Hematopoietic multipotent progenitor cell (in vitro differentiated cells): ENCODE results near the gene PITX2. TPM values are rescaled to one million over a fixed set of nuclear protein-coding genes. Genes with fewer than 3 reads are reported as not detected.

Experiments used
- DNase-seq, 3 donors: peaks; one replicate each; pipeline ENCODE4 v3.0.0-alpha.2; 2011 to 2015; ENCODE audit warnings: low read depth in 2 of 3, low spot score in 2 of 3
- total RNA-seq: library from RNA; depleted of rRNA; stranded (reverse); fragments of >200 nt; gene quantifications from one replicate; pipeline ENCODE4 v1.2.3, GENCODE V29; 2012

PITX2 gene
- total RNA-seq, 1 donor, result not detected

DNA sequence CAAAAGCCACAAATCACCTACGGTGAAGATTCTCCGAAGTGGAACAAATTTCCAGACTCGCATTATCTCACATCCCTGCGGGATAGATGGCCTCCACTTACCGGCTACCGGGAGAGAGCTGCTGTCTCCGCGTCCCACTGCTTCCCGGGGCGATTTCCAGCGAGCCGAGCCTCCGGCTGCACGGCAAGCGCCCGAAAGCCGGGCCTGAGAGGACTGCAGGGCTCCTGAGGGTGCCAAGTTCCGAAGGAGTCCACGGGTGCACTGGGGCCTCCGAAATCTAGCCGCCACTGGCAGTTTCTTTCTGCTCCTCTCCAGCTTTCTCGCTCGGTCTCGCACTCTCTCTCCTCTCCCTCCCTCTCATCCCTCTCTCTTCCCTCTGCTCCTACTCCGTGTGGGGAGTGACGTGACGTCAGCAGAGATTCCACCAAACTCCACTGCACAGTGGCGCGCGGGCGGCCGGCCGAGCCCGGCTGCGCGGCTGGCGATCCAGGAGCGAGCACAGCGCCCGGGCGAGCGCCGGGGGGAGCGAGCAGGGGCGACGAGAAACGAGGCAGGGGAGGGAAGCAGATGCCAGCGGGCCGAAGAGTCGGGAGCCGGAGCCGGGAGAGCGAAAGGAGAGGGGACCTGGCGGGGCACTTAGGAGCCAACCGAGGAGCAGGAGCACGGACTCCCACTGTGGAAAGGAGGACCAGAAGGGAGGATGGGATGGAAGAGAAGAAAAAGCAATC is 14.0 kb upstream of the PITX2 start:
- peak in 1 of 3 donors; percentile 3 for DNase-seq

DNA sequence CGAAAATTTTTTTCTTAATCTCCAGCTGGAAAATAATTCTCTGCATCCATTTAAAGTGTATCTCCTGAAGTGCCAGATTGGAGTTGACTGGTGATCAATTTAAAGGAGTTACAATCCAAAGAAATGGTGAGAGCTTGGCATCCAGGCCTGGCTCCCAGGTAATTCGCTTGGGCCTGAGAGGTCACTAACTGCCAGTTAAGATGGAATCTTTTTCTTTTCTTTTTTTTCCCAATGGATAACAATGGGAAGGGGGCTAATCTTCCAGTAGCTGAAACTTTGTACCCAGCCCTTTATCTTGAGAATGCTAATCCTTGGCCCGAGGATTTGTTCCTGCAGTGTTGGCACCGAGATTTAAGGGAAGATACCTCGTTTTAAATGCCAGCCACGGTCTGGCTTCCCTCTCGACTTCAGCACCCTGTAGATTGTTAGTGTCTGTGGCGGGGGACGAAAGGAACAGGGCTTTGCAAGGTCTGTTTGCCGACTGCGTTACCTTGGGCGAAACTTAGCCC is 13.3 kb upstream of the PITX2 start:
- peak in 2 of 3 donors; percentile 11 to 32 for DNase-seq

DNA sequence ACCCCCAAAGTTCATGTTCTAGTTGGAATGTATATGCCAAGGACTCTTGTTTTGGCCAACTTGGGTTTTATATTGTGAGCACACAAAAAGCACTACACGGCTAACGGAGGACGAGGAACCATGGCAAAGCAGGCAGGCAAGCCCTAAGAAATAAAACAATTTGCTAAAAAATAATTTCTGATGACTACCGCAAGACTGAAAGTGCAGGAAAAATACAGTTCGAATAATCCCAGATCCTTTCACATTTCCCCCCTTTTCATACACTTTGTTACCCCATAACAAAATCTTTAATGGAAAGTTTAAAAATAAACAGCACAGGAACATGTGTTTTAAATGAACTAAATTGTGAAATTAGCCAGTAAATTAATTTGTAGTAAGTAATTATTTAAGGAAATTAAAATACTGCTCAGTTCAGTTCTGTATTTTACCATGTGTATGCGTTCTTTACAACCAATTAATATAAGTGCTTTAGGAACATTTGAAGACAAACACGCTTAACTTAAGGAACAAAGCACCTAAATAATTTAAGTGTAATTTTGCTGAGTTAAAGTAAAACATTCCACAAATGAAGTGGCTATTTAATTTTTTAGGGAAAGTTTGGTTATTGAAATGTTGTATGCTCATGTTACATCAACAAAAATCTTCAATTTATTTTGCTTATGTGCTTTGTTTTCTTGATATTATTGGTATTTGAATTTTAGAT is 12.4 kb upstream of the PITX2 start:
- DNase-seq, result peak in 2 of 3 donors; percentile 9 to 30

DNA sequence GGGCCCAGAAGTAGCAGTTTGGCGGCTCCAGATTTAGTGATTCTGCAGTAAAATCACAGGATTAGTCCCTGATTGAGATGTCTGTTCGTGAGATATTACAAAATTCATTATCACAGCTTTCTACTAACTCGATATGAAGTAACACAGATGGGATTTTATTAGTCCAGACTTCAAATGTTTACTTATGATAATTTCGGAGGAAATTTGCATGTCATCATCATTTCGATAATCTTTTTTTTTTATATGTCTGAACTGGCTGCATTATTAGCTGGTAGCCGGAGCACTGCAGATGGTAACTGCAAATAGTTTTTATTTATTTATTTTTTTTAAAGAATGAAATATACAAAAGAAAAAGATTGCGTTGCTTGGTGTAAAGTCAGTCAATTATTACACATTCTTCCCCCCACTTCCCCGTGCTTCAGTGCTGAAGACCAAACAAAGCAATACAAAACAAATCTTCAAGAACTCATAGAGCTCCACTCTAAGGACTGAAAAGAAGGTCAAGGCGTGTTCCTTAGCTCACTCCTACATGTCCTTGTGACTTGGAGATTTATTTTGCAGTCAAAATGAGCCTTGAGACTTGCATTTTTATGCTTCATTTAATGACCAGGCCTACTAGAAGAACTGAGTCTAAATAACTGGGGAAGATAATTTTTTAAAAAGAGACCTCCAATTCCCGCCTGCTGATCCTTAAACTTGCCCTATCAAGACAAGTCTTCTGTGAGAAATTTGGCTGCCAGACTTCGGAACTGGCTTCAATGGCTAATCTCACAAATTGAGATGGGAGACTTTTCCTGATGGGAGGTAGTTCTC is 11.7 kb upstream of the PITX2 start:
- DNase-seq, result peak in 2 of 3 donors; percentile 5 to 14

DNA sequence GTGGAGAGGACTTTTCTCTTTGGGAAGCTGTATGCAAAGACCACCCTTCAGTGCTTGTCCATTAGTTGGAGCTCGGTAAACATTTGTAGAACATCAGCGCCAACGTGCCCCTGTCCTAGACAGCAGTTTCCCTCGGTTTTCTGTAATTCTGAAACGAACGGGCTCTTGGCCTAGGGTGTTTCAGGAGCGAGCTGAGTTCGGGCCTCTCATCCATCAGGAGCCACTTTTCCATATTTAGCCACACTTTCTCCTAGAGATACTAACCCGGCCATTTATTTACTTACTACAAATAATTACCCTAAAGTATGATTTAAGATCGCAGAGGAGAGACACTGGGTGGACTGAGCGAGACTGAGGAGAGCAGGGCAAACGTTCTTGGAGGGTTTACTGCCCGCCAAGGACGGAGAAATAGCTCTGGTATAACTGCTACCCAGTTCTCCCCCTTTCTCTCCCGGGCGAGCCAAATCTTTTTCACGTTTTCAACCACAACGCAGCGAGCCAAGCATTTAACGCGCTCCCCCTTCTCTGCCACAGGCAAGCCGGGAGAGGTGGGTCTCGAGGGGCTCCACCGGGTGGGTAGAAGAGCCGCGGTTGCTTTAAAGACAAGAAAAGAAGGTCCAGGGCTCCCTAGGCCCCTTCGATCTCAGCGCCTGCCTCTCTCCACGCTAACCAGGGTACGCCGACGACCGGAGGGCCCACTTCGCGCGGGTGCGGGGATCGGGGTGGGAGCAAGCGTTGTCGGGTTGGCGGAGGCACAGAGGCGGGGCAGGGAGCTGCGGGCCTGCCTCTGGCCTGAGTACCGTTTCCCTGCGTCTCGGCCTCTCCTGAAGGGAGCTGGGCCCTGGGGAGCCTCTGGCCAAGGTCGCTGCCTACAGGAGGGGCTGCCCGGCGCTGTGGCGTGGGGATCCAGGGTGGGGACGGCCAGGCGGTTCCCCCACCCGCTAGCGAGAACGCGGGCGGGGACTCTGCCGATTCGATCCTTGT is 10.8 kb upstream of the PITX2 start:
- DNase-seq, result peak in 2 of 3 donors; percentile 8 to 24

DNA sequence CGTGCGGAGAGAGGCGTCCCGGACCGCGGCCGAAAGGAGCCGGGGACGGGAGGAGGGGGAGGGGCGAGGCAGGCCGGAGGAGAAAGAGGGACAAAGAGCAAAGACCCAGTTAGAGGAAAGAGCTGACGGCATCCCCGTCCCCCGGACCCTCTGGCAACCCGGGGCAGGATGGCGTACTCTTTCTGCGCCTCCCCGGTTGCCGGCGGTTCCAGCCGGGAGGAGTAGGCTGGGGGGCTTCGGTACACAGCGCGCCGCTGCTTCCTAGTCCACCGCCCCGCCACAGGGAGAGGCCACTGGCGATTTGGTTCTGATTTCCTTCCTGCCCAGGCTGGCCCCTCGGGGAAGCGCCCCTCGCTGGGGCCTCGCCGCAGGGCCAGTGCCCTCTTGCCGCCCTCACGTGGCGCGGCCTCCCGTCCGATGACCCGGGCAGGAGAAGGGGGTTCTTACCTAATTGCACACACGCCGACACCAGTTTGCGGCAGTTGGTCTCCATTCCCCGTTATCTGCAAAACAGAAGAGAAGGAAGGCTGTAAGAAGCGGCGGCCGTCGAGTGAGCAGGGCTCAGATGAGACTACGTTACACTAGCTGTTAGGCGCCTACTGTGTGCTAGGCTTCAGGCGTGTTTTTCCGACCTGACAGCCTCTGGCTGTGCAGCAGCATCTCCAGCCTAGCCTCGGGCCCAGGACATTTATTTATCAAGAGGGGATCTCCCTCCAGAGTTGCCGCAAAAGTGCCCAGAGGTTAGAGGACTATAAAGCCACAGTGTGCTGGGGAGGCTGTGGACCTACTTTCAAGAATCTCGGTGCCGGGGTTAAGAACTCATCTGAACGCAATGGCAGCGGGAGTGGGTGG is 9.9 kb upstream of the PITX2 start:
- DNase-seq, result peak in 2 of 3 donors; percentile 14 to 21

DNA sequence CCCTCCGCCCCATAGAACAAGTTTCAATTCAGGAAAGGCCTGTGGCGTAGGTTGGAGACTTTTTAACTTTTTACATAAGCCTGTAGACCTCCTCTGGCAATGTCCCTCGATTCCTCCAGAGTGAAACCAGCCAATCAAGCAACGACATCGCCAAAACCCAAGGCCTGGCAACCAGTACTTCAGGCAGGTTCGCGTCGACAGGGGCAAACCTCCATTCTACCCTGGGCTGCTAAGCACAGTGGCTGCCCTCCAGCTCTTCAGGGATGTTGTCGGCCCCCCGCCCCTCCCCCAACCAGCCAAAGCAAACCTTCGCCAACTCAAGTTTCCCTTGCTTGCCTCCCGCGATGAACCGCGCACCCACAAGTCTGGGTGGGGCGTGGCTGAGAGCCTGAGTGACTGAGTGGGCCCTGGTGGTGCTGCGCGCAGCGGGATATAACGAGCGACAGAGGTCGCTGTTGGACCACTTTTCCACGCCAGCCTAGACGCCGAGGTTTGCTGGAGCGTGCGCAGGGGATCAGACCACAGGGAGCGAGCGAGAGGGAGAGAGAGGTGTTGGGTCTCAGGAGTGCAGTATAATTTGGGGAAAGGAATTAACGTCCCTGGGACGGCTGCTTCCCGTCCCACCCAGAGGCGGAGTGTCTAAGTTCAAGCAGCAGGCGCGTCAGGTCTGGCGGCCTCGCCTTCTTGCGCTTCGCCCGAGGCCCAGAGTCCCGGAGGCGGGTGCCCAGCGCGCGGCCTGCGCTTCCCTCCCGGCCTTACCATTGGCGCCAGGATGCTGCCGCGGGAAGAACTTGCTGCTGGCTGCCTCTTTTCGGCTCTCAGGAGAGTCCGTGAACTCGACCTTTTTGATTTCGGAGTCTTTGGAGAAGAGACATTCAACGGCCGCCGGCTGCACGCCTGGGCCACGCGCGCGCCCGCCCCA is 9.0 kb upstream of the PITX2 start:
- DNase-seq, result peak in 2 of 3 donors; percentile 89 to 93

DNA sequence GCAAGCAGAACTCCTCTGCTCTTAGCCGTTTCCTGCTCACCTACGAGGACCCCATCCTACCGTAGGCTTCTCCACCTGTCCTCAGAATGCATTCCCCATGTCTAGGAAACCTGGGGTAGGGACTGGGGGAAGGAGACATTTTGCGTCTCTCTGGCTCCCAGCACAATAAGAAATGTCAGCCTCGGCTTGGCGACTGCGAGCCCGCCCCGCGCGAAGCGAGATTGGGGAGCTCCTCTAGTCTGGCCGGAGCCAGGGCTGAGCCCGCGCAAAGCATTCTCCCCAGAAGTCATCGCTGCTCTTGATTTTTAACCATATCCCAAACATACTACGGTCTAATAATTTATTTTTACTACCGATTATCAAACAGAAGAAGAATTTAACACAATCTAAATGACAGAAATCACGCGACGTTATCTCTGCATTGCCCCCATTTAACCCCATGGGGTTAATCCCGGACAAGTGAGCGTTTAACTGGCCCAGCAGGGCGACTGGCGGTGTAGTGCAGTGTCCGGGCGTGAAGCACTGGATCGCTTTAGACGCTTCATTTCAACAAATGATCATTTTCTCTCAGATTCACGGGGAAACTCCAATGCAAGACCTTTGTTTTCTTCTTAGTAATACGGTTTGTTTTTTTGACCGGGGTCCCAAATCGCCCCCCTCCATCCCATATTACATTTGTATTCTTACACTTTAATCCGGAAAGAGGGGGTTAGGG is 8.0 kb upstream of the PITX2 start:
- peak in 2 of 3 donors; percentile 24 to 28 for DNase-seq

DNA sequence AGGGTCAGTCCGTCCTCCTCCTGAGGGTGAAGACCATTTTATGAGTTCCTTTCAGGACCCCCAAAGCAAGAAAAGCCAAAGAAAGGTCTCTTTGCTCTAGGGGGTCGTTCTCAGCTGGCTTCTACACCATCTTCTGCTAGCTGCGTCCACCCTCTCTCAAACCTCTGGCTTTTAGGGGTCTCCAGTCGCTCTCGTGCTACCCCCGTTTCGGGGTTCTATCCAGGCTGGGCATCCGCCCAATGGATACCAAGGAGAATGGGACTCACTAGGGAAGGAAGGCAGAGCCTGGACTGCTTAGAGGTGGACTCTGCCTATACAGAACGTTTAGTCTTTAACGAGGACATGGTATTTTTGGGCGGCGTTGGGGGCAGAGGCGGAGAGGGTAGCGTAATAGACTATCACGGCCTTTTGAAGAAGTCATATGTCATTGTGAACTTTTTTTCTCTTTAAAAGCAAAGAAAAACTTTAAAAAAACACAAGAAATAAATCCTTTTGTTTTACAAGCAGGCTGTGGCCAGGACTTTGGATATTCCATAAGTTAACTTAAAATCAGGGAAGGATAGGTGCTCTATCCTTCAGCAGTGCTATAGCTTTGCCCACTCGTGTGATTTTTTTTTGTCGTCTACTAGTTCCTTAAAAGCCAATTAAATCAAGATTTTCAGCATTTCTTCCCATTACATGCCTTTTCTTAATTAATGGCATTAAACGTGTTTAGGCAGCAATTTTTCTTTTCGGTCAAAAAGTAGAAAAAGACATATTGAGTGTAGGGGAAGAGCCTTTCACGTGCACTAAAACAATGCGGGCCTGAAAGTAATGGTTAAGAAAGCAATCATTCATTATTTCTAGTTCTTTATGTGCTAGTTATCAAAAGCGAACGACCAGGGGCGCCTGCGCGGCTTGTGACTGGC is 7.2 kb upstream of the PITX2 start:
- DNase-seq, result peak in 2 of 3 donors; percentile 9 to 29

DNA sequence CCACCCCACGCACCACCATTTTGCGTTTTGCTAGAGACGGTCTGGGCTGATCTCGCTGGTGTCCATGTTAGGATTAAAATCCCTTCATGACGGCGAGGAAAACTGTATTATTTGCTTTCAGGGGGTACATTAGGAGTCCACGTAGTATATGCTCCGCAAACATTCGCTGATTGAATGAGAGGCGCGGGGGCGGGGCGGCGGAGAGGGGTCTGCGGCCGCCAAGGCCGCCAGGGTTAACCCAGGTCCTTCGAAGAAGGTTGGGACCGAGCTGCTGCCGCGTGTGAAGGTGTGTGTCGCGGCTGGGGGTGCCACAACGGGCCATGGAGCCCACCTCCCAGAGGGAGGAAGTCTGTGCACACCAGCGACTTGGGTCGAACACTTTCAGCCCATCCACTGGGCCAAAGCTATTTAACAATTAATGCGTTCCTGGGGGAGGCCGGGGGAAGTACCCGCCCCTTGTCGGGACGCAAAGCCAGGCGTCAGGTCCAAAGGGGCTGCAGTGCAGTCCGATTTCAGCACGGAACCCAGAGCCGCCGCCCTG is 6.4 kb upstream of the PITX2 start:
- peak in 1 of 3 donors; percentile 3 for DNase-seq

DNA sequence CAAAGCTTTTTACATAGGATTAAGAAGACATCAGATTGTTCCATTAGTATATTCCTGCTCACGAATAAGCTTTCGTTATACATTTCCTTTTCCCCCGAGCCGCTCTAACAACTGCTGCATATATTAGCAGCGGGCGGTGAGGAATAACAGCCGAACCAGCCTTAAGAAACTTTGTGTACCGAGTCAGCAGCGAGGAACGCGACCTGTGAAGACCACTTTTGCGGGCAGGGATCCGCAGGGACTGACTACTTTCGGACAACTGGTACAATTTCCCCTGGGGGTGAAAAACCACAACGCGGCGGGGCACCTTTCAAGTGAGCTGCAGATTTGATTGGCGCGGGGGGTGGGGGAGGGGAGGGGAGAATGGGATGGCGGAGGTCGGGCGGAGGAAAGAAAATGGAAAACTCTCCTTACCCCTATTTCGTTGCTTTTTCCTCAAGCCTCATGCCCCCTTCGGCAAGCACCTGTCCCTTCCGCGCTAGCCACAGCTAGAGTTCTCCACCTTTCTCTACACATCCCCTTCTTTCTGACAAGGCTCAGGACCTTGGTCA is 5.9 kb upstream of the PITX2 start:
- peak in 1 of 3 donors; percentile 9 for DNase-seq

DNA sequence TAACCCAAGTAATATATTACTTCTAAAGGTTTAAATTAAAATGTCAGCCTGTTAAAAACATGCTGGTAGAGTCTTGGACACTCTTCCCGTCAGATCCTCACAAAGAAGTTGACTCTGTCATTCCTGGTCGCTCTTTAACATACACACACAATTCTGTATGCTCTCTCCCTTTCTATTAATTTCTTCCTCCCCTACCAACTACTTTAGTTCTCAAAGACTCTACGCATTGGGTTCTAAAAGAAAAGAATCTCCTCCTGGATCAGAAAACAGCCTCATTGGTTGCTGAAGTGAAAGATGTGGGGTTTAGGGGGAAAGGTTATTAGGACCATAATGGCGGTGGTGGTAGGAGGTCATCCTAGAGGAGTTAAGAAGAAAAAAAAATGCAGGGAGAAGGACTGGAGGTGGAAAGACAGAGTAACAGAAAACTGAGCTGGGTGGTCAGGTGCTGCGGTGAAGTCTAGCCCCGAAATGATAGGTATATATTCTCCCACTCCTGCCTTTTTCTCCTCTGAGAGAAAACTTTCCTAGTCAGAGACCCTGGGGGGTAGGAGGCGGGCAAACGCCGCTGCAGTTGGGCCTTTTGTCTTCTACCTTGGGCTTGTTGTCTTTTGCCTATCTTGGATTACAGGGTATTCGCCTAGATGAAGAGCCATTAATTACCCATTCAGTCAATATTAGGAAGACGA is 5.2 kb upstream of the PITX2 start:
- DNase-seq, result peak in 2 of 3 donors; percentile 5 to 12

DNA sequence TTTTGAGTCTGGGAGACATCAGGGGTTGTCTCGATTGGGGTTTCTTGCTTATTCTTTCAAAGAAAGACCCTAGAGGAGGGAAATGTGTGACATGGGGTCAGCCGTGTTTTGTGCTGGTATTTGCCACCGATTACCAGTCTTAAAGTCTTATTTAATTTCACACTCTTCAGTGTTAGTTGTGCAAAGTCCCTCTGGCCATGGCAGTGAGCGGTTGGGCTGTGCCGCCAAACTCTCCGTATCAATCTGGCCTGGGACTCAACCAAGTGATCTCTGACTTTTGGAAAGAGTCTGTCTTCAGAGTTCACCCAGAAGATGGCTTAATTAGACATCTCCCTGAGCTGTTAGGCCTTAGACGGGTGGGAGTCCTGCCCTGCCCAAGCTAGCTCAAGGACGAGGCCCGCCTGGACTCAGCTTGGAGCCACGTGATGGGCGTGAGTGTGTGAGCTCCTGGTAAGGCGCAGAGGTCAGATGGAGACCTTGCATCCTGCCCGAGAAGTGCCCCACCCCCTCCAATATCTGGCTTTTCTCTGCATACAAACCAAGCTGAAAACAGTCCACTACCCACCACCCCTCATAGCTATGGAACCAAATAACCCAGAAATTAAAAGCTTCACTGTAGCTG is 3.8 kb upstream of the PITX2 start:
- no peak for DNase-seq

DNA sequence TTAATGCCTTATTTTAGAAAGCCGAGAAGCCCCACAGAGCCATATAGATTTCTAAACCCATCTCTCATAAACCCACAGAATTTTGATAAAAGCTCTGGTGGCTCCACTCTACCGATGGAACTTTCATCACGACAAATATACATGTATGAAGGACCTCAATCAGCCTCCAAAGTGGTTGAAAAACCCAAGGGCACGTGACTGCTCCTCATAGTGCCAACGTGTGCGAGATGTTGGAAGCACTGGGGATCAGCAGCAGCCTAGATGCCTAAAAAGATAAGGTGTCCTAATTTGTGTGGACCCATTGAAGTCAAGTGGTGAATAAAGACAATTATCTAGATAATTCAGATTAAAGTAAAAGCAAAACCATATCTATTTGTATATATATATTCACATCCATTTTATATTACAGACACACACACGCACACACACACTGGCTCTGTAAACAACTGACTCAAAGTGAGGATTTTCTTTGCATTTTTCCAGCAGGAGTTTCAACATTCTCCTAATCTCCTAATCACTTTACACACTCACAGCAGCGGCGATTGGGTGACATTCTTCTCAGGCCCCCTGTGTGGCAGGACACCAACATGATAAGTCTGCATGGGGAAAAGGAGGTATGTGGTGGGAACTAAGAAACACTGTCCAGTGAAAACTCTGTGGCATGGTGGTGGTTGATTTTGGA is 2.8 kb upstream of the PITX2 start:
- DNase-seq, result no peak
